Measurements from ENCODE around the gene CLIP1. TPM values are rescaled to one million over a fixed set of nuclear protein-coding genes. Genes with fewer than 3 reads are reported as not detected.

CLIP1 gene
- total and polyA plus RNA-seq, 7 donors, result 16.8 to 257 (median 159) TPM

GRCh38 chr12:122413516-122414404 is 8.7 kb downstream of the CLIP1 start:
- H3K4me3 ChIP-seq, result no peak overlapping the region
- no peaks in the 10 kb centered on the region for H3K9me3 ChIP-seq
- DNase-seq, result no peak
- peaks cover 0 to 78% (median 61%) of the 10 kb centered on the region in 4 donors for H3K4me1 ChIP-seq
- intact Hi-C loops (cut with DNase I), result no loop called here
- H3K27ac ChIP-seq, result peak overlapping the region; percentile 57 to 99 (median 78)
- WGBS, 2 donors, result 86 to 89% methylated on average over 5 of the region's 5 CpGs
- no peaks in the 10 kb centered on the region for H3K27me3 ChIP-seq
- TF ChIP-seq POLR2AphosphoS5 (IDR thresholded peaks at IDR 0.05) (peak in 1 of 4 donors; percentile 18), POLR2A (IDR thresholded peaks at IDR 0.05) (no peak)
- H3K36me3 ChIP-seq, result peaks cover 0 to 8% (median 0%) of the 10 kb centered on the region in 4 donors

GRCh38 chr12:122412851-122413433 is 9.5 kb downstream of the CLIP1 start:
- intact Hi-C loops (cut with DNase I), result no loop called here
- no peak for DNase-seq
- peak overlapping the region; percentile 57 to 99 (median 78) for H3K27ac ChIP-seq
- TF ChIP-seq POLR2AphosphoS5 (IDR thresholded peaks at IDR 0.05) (peak in 2 of 4 donors; percentile 23 to 32), CTCF (IDR thresholded peaks at IDR 0.05) (no peak), EP300 (IDR thresholded peaks at IDR 0.05) (peak in 1 of 4 donors; percentile 18)
- peaks cover 0 to 70% (median 57%) of the 10 kb centered on the region in 4 donors for H3K4me1 ChIP-seq
- H3K36me3 ChIP-seq, result peaks cover 0 to 8% (median 0%) of the 10 kb centered on the region in 4 donors
- WGBS, 2 donors, result 50 to 55% methylated on average over 4 of the region's 4 CpGs
- H3K27me3 ChIP-seq, result no peaks in the 10 kb centered on the region
- H3K4me3 ChIP-seq, result no peak overlapping the region
- no peaks in the 10 kb centered on the region for H3K9me3 ChIP-seq

- Histone ChIP-seq H3K4me3 (no peak overlapping the region), H3K9me3 (no peaks in the 10 kb centered on the region), H3K36me3 (peaks cover 0 to 8% (median 0%) of the 10 kb centered on the region in 4 donors), H3K27me3 (no peaks in the 10 kb centered on the region), H3K27ac (peak overlapping the region; percentile 4 to 99 (median 78)), H3K4me1 (peaks cover 0 to 72% (median 58%) of the 10 kb centered on the region in 4 donors)
- intact Hi-C loops (cut with DNase I), result no loop called here
- WGBS, 2 donors, result 96% methylated on average over 3 of the region's 3 CpGs
- peak in 1 of 4 donors; percentile 7 for TF ChIP-seq POLR2AphosphoS5 (IDR thresholded peaks at IDR 0.05)
- TF ChIP-seq CTCF (IDR thresholded peaks at IDR 0.05), result no peak
- peak; percentile 79 for DNase-seq
Observed at GRCh38 chr12:122411537-122411936, 10.9 kb downstream of the CLIP1 start.

- peak overlapping the region; percentile 70 to 99 (median 87) for H3K27ac ChIP-seq
- no peaks in the 10 kb centered on the region for H3K36me3 ChIP-seq
- WGBS, 2 donors, result 93 to 94% methylated on average over 3 of the region's 3 CpGs
- H3K4me1 ChIP-seq, result peaks cover 0 to 84% (median 72%) of the 10 kb centered on the region in 4 donors
- H3K9me3 ChIP-seq, result no peaks in the 10 kb centered on the region
- H3K4me3 ChIP-seq, result no peak overlapping the region
- DNase-seq, result no peak
- H3K27me3 ChIP-seq, result no peaks in the 10 kb centered on the region
- TF ChIP-seq CTCF (IDR thresholded peaks at IDR 0.05) (no peak), POLR2A (IDR thresholded peaks at IDR 0.05) (no peak), EP300 (IDR thresholded peaks at IDR 0.05) (no peak), POLR2AphosphoS5 (IDR thresholded peaks at IDR 0.05) (no peak)
- intact Hi-C loops (cut with DNase I), result no loop called here
Observed at GRCh38 chr12:122407208-122407607, 15.3 kb downstream of the CLIP1 start.

- Histone ChIP-seq H3K4me3 (no peak overlapping the region), H3K36me3 (no peaks in the 10 kb centered on the region), H3K9me3 (no peaks in the 10 kb centered on the region), H3K27ac (peak overlapping the region; percentile 70 to 99 (median 87)), H3K4me1 (peaks cover 0 to 84% (median 71%) of the 10 kb centered on the region in 4 donors), H3K27me3 (no peaks in the 10 kb centered on the region)
- no peak for TF ChIP-seq CTCF (IDR thresholded peaks at IDR 0.05)
- no peak for TF ChIP-seq POLR2A (IDR thresholded peaks at IDR 0.05)
- peak in 1 of 4 donors; percentile 35 for TF ChIP-seq POLR2AphosphoS5 (IDR thresholded peaks at IDR 0.05)
- TF ChIP-seq EP300 (IDR thresholded peaks at IDR 0.05), result peak in 1 of 4 donors; percentile 19
- WGBS, 2 donors, result 55 to 75% methylated on average over 3 of the region's 3 CpGs
- intact Hi-C loops (cut with DNase I), result no loop called here
- DNase-seq, result no peak
Observed at GRCh38 chr12:122406701-122407164, 15.7 kb downstream of the CLIP1 start.

Measured in sigmoid colon (tissue), 7 donors.